SU-DHL-6 (cell line): ENCODE measurements around the gene NUTM2A.
"Not testable (repeated sequence)": the region's sequence is repeated elsewhere in the genome, so short reads cannot be mapped to it uniquely, and the experiment has no call there.

Source experiments
- CTCF ChIP-seq: fragments of 200-600 bp; sonication (generic); IDR thresholded peaks from one replicate; pipeline ENCODE4 v1.5.1; 2017; ENCODE audit warnings: antibody characterized with exemption, mild to moderate bottlenecking, low read length, moderate library complexity; ENCODE audit not compliant: insufficient read depth, poor library complexity, severe bottlenecking
- EZH2phosphoT487 ChIP-seq: fragments of 200-600 bp; sonication (generic), shearing (Covaris generic); conservative IDR thresholded peaks from 2 replicates; pipeline ENCODE4 v1.6.1; 2018; ENCODE audit warnings: mild to moderate bottlenecking, antibody characterized with exemption, low read length, moderate library complexity, mixed read lengths

GRCh38 chr10:87234854-87235253 lies 9.6 kb downstream of the NUTM2A start:
- not testable (repeated sequence) for TF ChIP-seq CTCF, EZH2phosphoT487
